ENCODE measurements around the gene COL6A5.
"Not testable (repeated sequence)": the region's sequence is repeated elsewhere in the genome, so short reads cannot be mapped to it uniquely, and the experiment has no call there.

Gene COL6A5

DNA sequence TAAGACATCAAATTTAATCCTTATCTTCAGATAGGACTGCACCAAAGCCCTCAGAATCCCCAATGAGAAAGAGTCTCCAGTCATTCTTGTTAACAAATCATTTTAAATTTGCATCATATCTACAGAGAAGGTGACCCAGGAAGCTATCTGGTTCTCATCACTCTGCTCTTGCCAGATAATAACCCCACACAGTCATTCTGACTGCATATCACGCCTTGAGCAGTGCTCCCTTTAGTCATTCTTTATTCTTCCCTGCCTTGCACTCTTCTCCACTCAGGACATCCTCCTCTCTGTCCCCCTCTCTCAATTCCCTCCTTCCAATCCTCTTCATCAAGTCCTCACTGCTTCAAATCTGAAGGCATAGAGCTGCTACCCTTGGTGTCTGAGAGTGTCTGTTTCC lies 87.8 kb downstream of the COL6A5 start:
- WGBS (ENCODE audit: insufficient coverage, insufficient read length) = no CpG with 5 or more reads among the region's 1 CpG
- no peak for DNase-seq (ENCODE audit: low read depth, low spot score)
- H3K27me3 ChIP-seq (ENCODE audit: control insufficient read depth, insufficient read depth, low read length) = no peaks in the 10 kb centered on the region
- H3K27ac ChIP-seq (ENCODE audit: low read length) = no peak overlapping the region
- H3K9me3 ChIP-seq (ENCODE audit: control insufficient read depth, insufficient read depth, low read length) = no peaks in the 10 kb centered on the region
- no peaks in the 10 kb centered on the region for H3K36me3 ChIP-seq (ENCODE audit: control insufficient read depth, insufficient read depth, low read length)
- H3K4me1 ChIP-seq (ENCODE audit: control insufficient read depth, insufficient read depth, low read length) = no peaks in the 10 kb centered on the region
- H3K4me3 ChIP-seq (ENCODE audit: low read length) = no peak overlapping the region

DNA sequence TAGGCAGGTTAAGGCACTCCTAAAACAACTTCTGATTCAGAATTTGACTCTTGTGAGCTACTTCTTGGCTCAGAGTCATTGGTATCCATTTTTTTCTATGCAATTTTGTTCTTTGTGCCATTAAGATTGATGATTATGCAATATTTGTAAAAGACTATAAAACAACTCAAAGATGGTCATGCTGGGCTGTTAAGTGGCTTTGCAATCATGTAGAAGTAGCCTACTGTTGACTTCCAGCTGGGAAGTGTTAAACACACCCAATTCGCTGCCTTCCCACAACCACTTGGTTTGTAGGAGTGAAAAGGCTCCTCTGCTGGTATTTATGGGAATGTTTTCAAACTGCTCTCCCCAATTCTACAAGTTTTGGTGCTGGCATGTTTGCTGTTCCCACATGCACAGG lies 96.8 kb downstream of the COL6A5 start:
- Histone ChIP-seq H3K27me3 (ENCODE audit: control insufficient read depth, insufficient read depth, low read length) (no peaks in the 10 kb centered on the region), H3K27ac (ENCODE audit: low read length) (no peak overlapping the region), H3K9me3 (ENCODE audit: control insufficient read depth, insufficient read depth, low read length) (no peaks in the 10 kb centered on the region), H3K36me3 (ENCODE audit: control insufficient read depth, insufficient read depth, low read length) (no peaks in the 10 kb centered on the region), H3K4me1 (ENCODE audit: control insufficient read depth, insufficient read depth, low read length) (no peaks in the 10 kb centered on the region), H3K4me3 (ENCODE audit: low read length) (no peak overlapping the region)
- peak; percentile 18 for DNase-seq (ENCODE audit: low read depth, low spot score)
- no CpG with 5 or more reads among the region's 1 CpG for WGBS (ENCODE audit: insufficient coverage, insufficient read length)

DNA sequence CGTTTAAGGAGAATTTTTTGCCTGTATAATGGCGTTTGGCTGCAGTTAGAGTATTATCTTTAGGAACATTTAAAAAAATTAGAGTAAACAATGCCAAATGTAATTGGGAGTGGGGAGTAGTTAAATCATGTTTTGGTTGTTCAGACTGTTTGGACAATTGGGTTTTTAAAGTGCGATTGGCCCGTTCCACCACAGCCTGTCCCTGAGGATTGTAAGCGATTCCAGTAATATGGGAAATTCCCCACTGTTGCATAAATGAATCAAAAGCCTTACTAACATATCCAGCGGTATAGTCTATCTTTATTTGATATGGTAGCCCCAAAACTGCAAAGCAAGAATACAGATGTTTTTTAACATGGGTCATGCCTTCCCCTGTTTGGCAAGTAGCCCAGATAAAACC lies 101.4 kb downstream of the COL6A5 start:
- H3K4me3 ChIP-seq (ENCODE audit: low read length) = not testable (repeated sequence)

DNA sequence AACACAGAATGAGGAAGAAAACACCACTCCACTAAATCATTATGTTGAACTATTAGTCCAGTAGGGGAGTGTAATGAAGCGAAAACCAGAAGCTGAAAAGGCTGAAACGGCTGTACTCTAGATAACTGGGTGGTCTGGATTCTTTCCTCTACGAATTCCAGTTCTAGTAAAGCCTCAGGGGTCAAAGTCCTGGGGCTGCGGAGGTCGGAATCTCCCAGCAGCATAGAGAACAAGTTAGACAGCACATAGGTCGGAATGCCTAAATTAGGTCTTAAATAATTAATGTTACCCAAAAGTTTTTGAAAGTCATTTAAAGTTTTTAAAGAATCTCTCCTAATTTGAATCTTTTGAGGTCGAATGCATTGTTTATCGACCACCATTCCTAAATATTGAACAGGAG lies 102.7 kb downstream of the COL6A5 start:
- H3K4me3 ChIP-seq (ENCODE audit: low read length); H3K4me1 ChIP-seq (ENCODE audit: control insufficient read depth, insufficient read depth, low read length); H3K36me3 ChIP-seq (ENCODE audit: control insufficient read depth, insufficient read depth, low read length); H3K9me3 ChIP-seq (ENCODE audit: control insufficient read depth, insufficient read depth, low read length); H3K27me3 ChIP-seq (ENCODE audit: control insufficient read depth, insufficient read depth, low read length); DNase-seq (ENCODE audit: low read depth, low spot score); H3K27ac ChIP-seq (ENCODE audit: low read length): not testable (repeated sequence)
- WGBS (ENCODE audit: insufficient coverage, insufficient read length) = no CpG with 5 or more reads among the region's 8 CpGs

More for the DNA sequence above, 101.4 kb downstream of the COL6A5 start:
- H3K9me3 ChIP-seq (ENCODE audit: control insufficient read depth, insufficient read depth, low read length); H3K4me1 ChIP-seq (ENCODE audit: control insufficient read depth, insufficient read depth, low read length); DNase-seq (ENCODE audit: low read depth, low spot score); H3K27me3 ChIP-seq (ENCODE audit: control insufficient read depth, insufficient read depth, low read length); H3K27ac ChIP-seq (ENCODE audit: low read length); H3K36me3 ChIP-seq (ENCODE audit: control insufficient read depth, insufficient read depth, low read length): not testable (repeated sequence)
- no CpG with 5 or more reads among the region's 6 CpGs for WGBS (ENCODE audit: insufficient coverage, insufficient read length)

DNA sequence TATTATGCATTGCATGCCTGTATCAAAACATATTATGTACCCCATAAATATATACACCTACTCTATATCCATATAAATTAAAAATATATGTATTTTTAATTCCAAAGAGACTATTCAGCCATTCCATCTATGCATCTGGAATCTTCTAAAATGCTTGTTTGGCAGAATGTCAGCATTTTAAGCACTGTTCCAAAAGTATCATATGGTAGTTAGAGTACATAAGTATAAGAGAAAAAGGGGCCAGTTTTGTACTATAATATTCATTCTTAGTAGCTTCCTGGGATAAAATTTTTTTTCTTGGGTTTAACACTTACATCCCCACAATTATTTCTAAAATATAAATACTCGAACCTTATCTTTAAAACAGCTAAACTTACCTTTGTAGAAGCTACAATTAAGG lies 111.1 kb downstream of the COL6A5 start:
- DNase-seq (ENCODE audit: low read depth, low spot score) = no peak
- Histone ChIP-seq H3K27me3 (ENCODE audit: control insufficient read depth, insufficient read depth, low read length) (no peaks in the 10 kb centered on the region), H3K36me3 (ENCODE audit: control insufficient read depth, insufficient read depth, low read length) (no peaks in the 10 kb centered on the region), H3K27ac (ENCODE audit: low read length) (no peak overlapping the region), H3K4me3 (ENCODE audit: low read length) (no peak overlapping the region), H3K4me1 (ENCODE audit: control insufficient read depth, insufficient read depth, low read length) (no peaks in the 10 kb centered on the region), H3K9me3 (ENCODE audit: control insufficient read depth, insufficient read depth, low read length) (no peaks in the 10 kb centered on the region)
- WGBS (ENCODE audit: insufficient coverage, insufficient read length) = 100% methylated on average over 1 of the region's 1 CpG

DNA sequence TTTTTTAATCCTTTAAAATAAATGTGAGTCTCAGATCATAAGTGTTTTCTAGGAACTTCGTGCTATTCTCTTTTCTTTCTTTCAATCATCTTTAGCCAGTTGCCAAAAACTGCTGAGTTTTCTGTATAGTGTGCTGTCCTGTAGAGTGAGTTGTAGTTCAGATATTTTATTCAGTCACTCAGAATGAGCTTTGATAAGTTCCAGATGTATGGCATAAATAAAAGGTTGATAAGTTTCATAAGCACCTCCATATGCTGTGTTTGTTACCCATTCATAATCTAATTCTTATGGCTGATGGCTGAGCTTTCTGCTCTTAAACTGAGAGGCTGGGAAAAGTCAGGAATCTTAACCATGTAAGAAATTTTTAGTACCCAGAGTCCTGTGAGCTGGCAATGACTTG lies 112.2 kb downstream of the COL6A5 start:
- Histone ChIP-seq H3K27me3 (ENCODE audit: control insufficient read depth, insufficient read depth, low read length) (no peaks in the 10 kb centered on the region), H3K36me3 (ENCODE audit: control insufficient read depth, insufficient read depth, low read length) (no peaks in the 10 kb centered on the region), H3K9me3 (ENCODE audit: control insufficient read depth, insufficient read depth, low read length) (no peaks in the 10 kb centered on the region), H3K4me1 (ENCODE audit: control insufficient read depth, insufficient read depth, low read length) (no peaks in the 10 kb centered on the region), H3K4me3 (ENCODE audit: low read length) (no peak overlapping the region), H3K27ac (ENCODE audit: low read length) (no peak overlapping the region)
- no CpG with 5 or more reads among the region's 1 CpG for whole genome bisulfite sequencing (ENCODE audit: insufficient coverage, insufficient read length)
- no peak for DNase-seq (ENCODE audit: low read depth, low spot score)

DNA sequence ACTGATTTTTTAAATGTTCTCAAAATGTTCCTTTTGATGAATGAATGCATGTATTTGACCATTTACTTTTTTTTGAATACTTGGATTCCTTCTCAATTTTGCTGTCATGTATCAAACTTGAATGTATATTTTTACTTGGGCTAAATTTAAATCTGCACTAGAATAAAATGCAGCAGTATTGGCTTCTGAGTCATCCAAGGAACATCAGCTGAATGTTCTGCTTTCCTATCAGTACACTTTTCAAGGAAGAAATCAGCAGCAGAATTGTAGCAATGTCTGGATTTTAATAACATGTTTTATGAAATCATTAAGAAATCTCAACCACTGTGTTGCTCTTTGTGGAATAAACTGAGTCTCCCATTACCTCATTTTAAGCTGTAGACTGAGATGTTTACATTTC lies 114.5 kb downstream of the COL6A5 start:
- no peaks in the 10 kb centered on the region for H3K36me3 ChIP-seq (ENCODE audit: control insufficient read depth, insufficient read depth, low read length)
- no peak for DNase-seq (ENCODE audit: low read depth, low spot score)
- H3K27me3 ChIP-seq (ENCODE audit: control insufficient read depth, insufficient read depth, low read length) = no peaks in the 10 kb centered on the region
- H3K4me3 ChIP-seq (ENCODE audit: low read length) = no peak overlapping the region
- H3K27ac ChIP-seq (ENCODE audit: low read length) = no peak overlapping the region
- no peaks in the 10 kb centered on the region for H3K4me1 ChIP-seq (ENCODE audit: control insufficient read depth, insufficient read depth, low read length)
- H3K9me3 ChIP-seq (ENCODE audit: control insufficient read depth, insufficient read depth, low read length) = no peaks in the 10 kb centered on the region

DNA sequence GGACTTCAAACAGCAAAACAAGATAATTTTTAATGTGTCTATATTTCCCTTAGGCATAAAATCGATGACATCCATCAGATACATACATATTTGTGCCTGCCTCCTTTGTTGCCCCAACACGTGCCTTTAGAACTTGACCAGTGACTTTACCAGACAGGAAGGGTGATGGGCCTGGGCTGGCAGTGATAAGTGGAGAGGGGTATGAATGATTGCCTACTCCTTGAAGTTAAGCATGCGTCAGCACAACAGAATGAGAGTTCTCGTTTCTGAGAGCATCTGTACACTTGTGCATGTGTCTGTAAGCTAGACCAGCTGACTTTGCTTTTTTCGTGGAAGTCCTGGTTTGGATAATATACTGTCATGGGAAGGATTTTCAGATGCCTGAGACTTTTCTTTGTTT lies 116.6 kb downstream of the COL6A5 start:
- Histone ChIP-seq H3K4me1 (ENCODE audit: control insufficient read depth, insufficient read depth, low read length) (no peaks in the 10 kb centered on the region), H3K36me3 (ENCODE audit: control insufficient read depth, insufficient read depth, low read length) (no peaks in the 10 kb centered on the region), H3K9me3 (ENCODE audit: control insufficient read depth, insufficient read depth, low read length) (no peaks in the 10 kb centered on the region), H3K27ac (ENCODE audit: low read length) (no peak overlapping the region), H3K27me3 (ENCODE audit: control insufficient read depth, insufficient read depth, low read length) (no peaks in the 10 kb centered on the region), H3K4me3 (ENCODE audit: low read length) (no peak overlapping the region)
- no peak for DNase-seq (ENCODE audit: low read depth, low spot score)
- WGBS (ENCODE audit: insufficient coverage, insufficient read length) = no CpG with 5 or more reads among the region's 5 CpGs

DNA sequence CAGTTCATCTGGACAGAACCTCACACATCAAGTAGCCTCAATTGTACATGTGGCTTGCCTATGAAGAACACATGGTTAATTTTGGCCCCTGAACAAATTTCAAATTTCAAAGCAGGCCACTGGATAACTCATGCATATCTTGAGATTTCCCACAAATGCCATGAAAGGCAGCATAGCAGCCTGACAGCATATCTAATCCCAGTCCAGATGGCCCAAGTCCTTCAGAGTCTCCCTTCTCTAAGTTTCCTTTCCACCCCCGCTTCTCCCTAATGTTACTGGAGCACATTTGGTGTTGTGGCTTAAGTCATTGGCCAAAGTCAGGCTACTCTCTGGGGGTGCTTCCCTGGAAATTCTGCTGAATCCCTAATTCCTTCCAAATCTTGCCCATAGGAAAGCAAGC lies 117.7 kb downstream of the COL6A5 start:
- no CpG with 5 or more reads among the region's 1 CpG for WGBS (ENCODE audit: insufficient coverage, insufficient read length)
- no peak for DNase-seq (ENCODE audit: low read depth, low spot score)
- Histone ChIP-seq H3K4me1 (ENCODE audit: control insufficient read depth, insufficient read depth, low read length) (no peaks in the 10 kb centered on the region), H3K27ac (ENCODE audit: low read length) (no peak overlapping the region), H3K9me3 (ENCODE audit: control insufficient read depth, insufficient read depth, low read length) (no peaks in the 10 kb centered on the region), H3K36me3 (ENCODE audit: control insufficient read depth, insufficient read depth, low read length) (no peaks in the 10 kb centered on the region), H3K27me3 (ENCODE audit: control insufficient read depth, insufficient read depth, low read length) (no peaks in the 10 kb centered on the region), H3K4me3 (ENCODE audit: low read length) (no peak overlapping the region)

DNA sequence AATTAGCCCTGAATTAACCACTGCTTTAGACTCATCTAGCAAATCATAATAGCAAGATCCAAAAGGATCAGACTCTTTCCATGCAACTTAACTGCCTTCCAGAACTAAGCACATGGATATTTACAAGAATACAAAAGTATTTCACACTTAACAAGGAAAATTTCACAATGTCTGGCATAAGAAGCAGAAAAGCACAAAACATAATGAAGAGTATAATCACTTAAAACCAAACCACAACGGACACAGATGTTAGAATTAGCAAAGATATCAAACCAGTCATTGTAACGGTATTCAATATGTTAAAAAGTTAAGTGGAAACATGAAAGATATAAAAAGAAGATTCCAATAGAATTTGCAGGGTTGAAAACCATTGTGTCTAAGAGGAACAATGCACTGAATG lies 120.0 kb downstream of the COL6A5 start:
- Histone ChIP-seq H3K9me3 (ENCODE audit: control insufficient read depth, insufficient read depth, low read length) (no peaks in the 10 kb centered on the region), H3K27ac (ENCODE audit: low read length) (no peak overlapping the region), H3K4me1 (ENCODE audit: control insufficient read depth, insufficient read depth, low read length) (no peaks in the 10 kb centered on the region), H3K4me3 (ENCODE audit: low read length) (no peak overlapping the region), H3K27me3 (ENCODE audit: control insufficient read depth, insufficient read depth, low read length) (no peaks in the 10 kb centered on the region), H3K36me3 (ENCODE audit: control insufficient read depth, insufficient read depth, low read length) (no peaks in the 10 kb centered on the region)
- no CpG with 5 or more reads among the region's 2 CpGs for WGBS (ENCODE audit: insufficient coverage, insufficient read length)
- no peak for DNase-seq (ENCODE audit: low read depth, low spot score)

DNA sequence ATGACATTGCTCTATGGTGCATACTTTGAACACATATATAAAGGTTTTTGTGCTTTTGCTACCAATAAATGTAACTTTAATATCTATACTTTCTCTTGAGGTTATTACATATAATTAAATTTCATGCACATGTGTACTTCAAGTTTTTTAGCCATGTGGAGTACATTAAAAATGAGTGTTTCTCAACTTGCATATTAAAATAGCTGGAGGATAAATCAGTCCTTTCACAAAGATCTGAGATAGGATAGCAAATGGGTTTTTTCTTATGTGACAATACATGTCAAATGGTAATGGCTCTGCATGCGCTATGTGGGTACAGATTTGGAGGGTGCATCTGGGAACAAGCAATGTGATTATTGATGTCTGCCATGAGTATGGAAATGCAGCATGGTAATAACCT lies 122.8 kb downstream of the COL6A5 start:
- no peak overlapping the region for H3K27ac ChIP-seq (ENCODE audit: low read length)
- no CpG with 5 or more reads among the region's 1 CpG for WGBS (ENCODE audit: insufficient coverage, insufficient read length)
- H3K27me3 ChIP-seq (ENCODE audit: control insufficient read depth, insufficient read depth, low read length) = no peaks in the 10 kb centered on the region
- H3K9me3 ChIP-seq (ENCODE audit: control insufficient read depth, insufficient read depth, low read length) = no peaks in the 10 kb centered on the region
- H3K4me3 ChIP-seq (ENCODE audit: low read length) = no peak overlapping the region
- H3K4me1 ChIP-seq (ENCODE audit: control insufficient read depth, insufficient read depth, low read length) = no peaks in the 10 kb centered on the region
- H3K36me3 ChIP-seq (ENCODE audit: control insufficient read depth, insufficient read depth, low read length) = no peaks in the 10 kb centered on the region
- DNase-seq (ENCODE audit: low read depth, low spot score) = no peak
